ENCODE results near the gene LIPT2. TPM values are rescaled to one million over a fixed set of nuclear protein-coding genes. Genes with fewer than 3 reads are reported as not detected.

The LIPT2 gene
- total RNA-seq, 1 donor from 2014 or later: 7.1 TPM

DNA sequence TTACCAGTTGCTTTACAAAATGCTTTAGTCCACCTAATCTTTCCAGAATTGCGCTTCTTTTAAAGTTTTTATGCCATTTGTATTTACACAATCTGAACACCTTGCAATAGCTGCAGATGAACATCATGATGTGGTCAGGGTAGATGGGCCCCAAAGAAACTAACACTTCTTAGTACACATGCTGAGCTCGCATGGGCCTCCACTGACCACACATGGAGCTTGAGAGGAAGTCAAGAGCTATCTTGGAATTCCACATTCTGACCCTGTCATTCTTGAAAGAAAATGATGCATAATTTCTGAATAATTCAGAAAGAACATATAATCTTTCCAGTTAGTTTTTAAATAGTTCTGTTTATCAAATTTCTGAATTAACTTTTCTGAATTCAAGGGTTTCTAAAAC lies 7.7 kb downstream of the LIPT2 start:
- DNase-seq (ENCODE audit: low read depth): no peak
- no peak overlapping the region for H3K4me3 ChIP-seq (ENCODE audit: low read depth, low read length)
- TF ChIP-seq, protein P1, sequence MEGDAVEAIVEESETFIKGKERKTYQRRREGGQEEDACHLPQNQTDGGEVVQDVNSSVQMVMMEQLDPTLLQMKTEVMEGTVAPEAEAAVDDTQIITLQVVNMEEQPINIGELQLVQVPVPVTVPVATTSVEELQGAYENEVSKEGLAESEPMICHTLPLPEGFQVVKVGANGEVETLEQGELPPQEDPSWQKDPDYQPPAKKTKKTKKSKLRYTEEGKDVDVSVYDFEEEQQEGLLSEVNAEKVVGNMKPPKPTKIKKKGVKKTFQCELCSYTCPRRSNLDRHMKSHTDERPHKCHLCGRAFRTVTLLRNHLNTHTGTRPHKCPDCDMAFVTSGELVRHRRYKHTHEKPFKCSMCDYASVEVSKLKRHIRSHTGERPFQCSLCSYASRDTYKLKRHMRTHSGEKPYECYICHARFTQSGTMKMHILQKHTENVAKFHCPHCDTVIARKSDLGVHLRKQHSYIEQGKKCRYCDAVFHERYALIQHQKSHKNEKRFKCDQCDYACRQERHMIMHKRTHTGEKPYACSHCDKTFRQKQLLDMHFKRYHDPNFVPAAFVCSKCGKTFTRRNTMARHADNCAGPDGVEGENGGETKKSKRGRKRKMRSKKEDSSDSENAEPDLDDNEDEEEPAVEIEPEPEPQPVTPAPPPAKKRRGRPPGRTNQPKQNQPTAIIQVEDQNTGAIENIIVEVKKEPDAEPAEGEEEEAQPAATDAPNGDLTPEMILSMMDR (conservative IDR thresholded peaks at IDR 0.05; ENCODE audit: low read depth, low read length): no peak

DNA sequence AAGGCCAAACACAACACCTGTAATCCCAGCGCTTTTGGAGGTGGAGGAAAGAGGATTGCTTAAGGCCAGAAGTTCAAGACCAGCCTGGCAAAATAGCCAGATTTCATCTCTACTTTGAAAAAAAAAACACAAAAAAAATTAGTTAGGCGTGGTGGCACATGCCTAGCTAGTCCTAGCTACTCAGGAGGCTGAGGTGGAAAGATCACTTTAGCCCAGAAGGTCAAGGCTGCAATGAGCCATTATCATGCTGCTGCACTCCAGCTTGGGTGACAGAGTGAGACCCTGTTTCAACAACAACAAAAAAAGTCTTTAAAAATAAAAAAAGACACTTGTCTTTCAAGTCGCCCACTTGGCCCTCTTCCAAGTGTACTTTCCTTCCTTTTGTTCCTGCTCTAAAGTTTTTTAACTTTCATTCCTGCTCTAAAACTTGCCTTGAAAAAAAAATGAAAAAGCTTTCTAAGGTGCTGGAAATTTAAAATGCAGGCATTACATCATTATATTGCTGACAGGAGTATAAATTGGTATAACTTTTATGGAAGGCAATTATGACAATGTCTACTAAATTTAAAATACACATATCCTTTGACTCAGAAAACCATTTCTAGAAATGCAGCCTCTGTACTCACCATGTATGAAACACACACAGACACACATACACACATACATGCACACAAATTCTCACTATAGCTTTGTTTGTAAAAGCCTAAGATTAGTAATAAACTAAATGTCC lies 12.7 kb downstream of the LIPT2 start:
- H3K4me3 ChIP-seq (ENCODE audit: low read depth, low read length): no peak overlapping the region
- DNase-seq (ENCODE audit: low read depth): no peak
- TF ChIP-seq, protein P1 (conservative IDR thresholded peaks at IDR 0.05; ENCODE audit: low read depth, low read length): no peak

DNA sequence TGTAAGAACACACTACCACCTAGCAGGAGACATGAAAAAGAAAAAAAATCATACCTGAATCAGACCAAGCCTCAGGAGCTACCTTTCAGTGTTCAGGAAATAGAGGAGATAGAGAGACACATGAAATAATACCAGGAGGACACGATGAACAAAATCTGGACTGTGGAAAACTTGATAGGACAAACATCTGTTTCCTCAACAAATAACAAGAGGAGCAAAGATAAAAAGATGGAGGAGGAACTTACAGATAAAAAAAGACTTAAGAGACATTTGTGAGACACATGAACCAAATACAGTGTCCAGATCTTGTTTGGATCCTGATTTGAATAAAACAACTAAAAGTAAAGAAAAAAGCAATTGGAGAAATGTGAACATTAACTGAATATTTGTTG lies 13.8 kb downstream of the LIPT2 start:
- DNase-seq (ENCODE audit: low read depth): no peak
- no peak overlapping the region for H3K4me3 ChIP-seq (ENCODE audit: low read depth, low read length)
- TF ChIP-seq, protein P1 (conservative IDR thresholded peaks at IDR 0.05; ENCODE audit: low read depth, low read length): no peak

DNA sequence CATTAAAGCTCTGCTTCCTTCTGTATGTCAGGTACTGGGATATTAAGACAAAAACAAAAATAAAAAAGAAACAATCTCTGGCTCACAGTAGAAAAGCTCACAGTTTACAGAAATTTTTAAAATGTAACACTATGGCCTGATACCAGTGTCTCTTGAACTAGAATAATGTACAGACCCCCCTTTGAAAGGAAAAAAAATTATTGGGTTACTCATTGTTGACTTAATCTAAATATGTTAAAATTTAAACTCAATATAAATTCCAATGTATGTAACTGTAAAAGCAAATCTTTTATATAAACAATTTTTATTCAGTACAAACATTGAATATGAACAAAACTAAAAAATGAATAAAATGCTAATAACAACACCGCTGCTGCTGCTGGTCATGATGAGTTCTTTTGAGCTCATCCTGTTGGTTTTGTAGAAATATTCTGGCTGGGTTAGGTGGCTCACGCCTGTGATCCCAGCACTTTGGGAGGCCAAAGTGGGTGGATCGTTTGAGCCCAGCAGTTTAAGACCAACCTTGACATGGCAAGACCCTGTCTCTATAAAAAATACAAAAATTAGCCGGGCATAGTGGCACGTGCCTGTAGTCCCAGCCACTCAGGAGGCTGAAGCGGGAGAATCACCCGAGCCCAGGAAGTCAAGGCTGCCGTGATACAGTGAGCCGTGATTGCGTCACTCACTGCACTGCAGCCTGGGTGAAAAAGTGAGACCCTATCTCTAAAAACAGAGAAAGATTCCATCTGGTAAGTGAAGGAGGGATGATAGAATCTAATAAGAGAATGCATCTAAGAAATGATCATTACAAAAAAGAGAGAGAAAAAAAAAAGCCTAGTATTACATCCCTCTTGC lies 14.4 kb downstream of the LIPT2 start:
- TF ChIP-seq, protein P1 (conservative IDR thresholded peaks at IDR 0.05; ENCODE audit: low read depth, low read length): no peak
- H3K4me3 ChIP-seq (ENCODE audit: low read depth, low read length): no peak overlapping the region
- DNase-seq (ENCODE audit: low read depth): no peak

DNA sequence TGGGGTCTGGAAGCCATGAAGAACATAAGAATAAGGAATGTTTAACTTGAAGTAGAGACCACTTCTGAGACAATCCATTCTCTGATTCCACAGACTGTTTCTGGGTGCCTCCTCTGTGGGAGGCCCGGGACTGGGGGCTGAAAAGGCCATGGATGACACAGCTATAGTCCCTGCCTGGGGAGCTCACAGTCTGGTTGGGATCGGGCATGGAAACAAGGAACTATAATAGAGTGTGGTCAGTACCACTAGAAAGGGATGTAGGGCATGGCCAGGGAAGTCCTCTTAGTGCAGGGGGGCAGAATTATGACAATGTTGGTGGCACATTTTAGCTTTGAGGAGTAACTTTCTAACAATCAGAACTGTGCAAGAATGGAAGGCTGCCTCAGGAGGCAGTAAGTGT lies 17.0 kb downstream of the LIPT2 start:
- TF ChIP-seq, protein P1 (conservative IDR thresholded peaks at IDR 0.05; ENCODE audit: low read depth, low read length): no peak
- H3K4me3 ChIP-seq (ENCODE audit: low read depth, low read length): no peak overlapping the region
- DNase-seq (ENCODE audit: low read depth): no peak

DNA sequence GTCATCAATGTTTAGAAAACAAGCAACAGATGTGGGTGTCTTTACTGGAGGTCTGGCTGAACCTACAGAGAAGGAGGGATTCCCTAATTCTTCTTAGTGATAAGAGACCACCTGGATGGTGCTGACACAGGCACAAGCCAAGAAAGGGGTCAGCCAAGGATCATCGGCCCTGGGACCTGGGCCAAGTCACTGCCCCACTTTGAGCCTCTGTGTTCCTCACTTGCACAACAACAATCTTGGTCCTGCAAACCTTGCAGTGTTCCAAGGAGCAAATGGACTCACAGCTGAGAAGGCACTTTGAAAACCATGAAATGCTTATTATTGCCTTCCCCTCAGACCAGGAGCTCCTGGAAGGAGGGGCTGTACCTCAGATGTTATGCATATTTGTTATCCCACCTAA lies 19.2 kb downstream of the LIPT2 start:
- no peak for DNase-seq (ENCODE audit: low read depth)
- TF ChIP-seq, protein P1 (conservative IDR thresholded peaks at IDR 0.05; ENCODE audit: low read depth, low read length): no peak
- H3K4me3 ChIP-seq (ENCODE audit: low read depth, low read length): no peak overlapping the region

All from epithelial cell of proximal tubule (primary cell).